OCI-LY7 (cell line): ENCODE data around the gene SLC29A2. TPM values are rescaled to one million over a fixed set of nuclear protein-coding genes. Genes with fewer than 3 reads are reported as not detected.

Experiments used
- BruUV-seq: library from RNA; stranded (reverse); fragments of 400-500 nt; replicated peaks from 2 replicates; lab custom pipeline; 2021; lab: Mats Ljungman, UMichigan
- CTCF ChIA-PET: fragments of 300-600 bp; sonication (Branson Sonifier 250); formaldehyde crosslinking; loops from one replicate; lab custom pipeline; 2022; ENCODE audit warnings: antibody characterized with exemption; ENCODE audit not compliant: unreplicated experiment; lab: Charles Lee
- POLR2A ChIA-PET: fragments of 300-600 bp; sonication (Branson Sonifier 250); formaldehyde crosslinking; loops from one replicate; lab custom pipeline; 2022; ENCODE audit warnings: antibody characterized with exemption; lab: Charles Lee
- DNase-seq: peaks from one replicate; pipeline ENCODE4 v3.0.0-alpha.2; 2015; ENCODE audit warnings: low spot score
- H2AFZ ChIP-seq: fragments of 200-600 bp; sonication (generic), shearing (Covaris generic); 2 replicates; pipeline ENCODE4 v1.6.1; 2014; ENCODE audit warnings: mild to moderate bottlenecking, antibody characterized with exemption, low read length, moderate library complexity
- H3K27ac ChIP-seq: fragments of 200-600 bp; sonication (generic); 2 replicates; pipeline ENCODE4 v1.5.1; 2014; ENCODE audit warnings: mixed run types, low read depth, mild to moderate bottlenecking, moderate library complexity, low read length, inconsistent platforms; ENCODE audit not compliant: poor library complexity, severe bottlenecking
- H3K36me3 ChIP-seq: fragments of 200-600 bp; sonication (generic); 2 replicates; pipeline ENCODE4 v1.6.1; 2014; ENCODE audit warnings: mild to moderate bottlenecking, antibody characterized with exemption, low read length, moderate library complexity, mixed read lengths; ENCODE audit not compliant: insufficient read depth
- H3K4me1 ChIP-seq: fragments of 200-600 bp; sonication (generic); 2 replicates; pipeline ENCODE4 v1.5.1; 2014; ENCODE audit warnings: mild to moderate bottlenecking, low read length; ENCODE audit not compliant: insufficient read depth, poor library complexity, severe bottlenecking
- H3K4me2 ChIP-seq: fragments of 200-600 bp; sonication (generic); 2 replicates; pipeline ENCODE4 v1.6.1; 2014; ENCODE audit warnings: mild to moderate bottlenecking, low read length
- H3K4me3 ChIP-seq: fragments of 200-600 bp; sonication (generic); 2 replicates; pipeline ENCODE4 v1.5.1; 2014; ENCODE audit warnings: mild to moderate bottlenecking, low read depth, low read length; ENCODE audit not compliant: poor library complexity, severe bottlenecking
- H3K79me2 ChIP-seq: fragments of 200-600 bp; sonication (generic); 2 replicates; pipeline ENCODE4 v1.6.1; 2016; ENCODE audit warnings: low read depth, mild to moderate bottlenecking, low read length, moderate library complexity, mixed read lengths; ENCODE audit not compliant: insufficient read depth
- H3K9me2 ChIP-seq: fragments of 200-600 bp; sonication (generic); 2 replicates; pipeline ENCODE4 v1.6.1; 2016; ENCODE audit warnings: mild to moderate bottlenecking, low read length, mixed read lengths; ENCODE audit not compliant: insufficient read depth
- H3K9me3 ChIP-seq: fragments of 200-600 bp; sonication (generic); 2 replicates; pipeline ENCODE4 v1.6.1; 2014; ENCODE audit warnings: mild to moderate bottlenecking, mixed run types, low read length, mixed read lengths
- H4K20me1 ChIP-seq: fragments of 200-600 bp; sonication (generic); 2 replicates; pipeline ENCODE4 v1.6.1; 2014; ENCODE audit warnings: mild to moderate bottlenecking, antibody characterized with exemption, low read length, moderate library complexity, mixed read lengths; ENCODE audit not compliant: insufficient read depth
- EZH2phosphoT487 ChIP-seq: fragments of 200-600 bp; sonication (generic); IDR thresholded peaks from 2 replicates; pipeline ENCODE4 v1.6.1; 2018; ENCODE audit warnings: low read depth, borderline replicate concordance, mild to moderate bottlenecking, mixed run types, antibody characterized with exemption, low read length, moderate library complexity, mixed read lengths
- intact Hi-C: fragments of 100-400 bp; cut with micrococcal nuclease; formaldehyde crosslinking; loops from one replicate; pipeline ENCODE4 v1.10.0; 2022; ENCODE audit not compliant: unreplicated experiment
- total RNA-seq, 2 experiments: library from RNA; depleted of rRNA in 1 of 2; stranded (reverse); fragments of >200 nt in 1 of 2; shearing (Covaris generic) in 1 of 2; gene quantifications; 2 replicates each; pipeline ENCODE4 v1.2.3, GENCODE V29; 2014 to 2022
- TF ChIP-seq, protein P1 (sequence below): fragments of 200-600 bp; sonication (generic); conservative IDR thresholded peaks from 2 replicates; pipeline ENCODE4 v1.5.1; 2014; ENCODE audit warnings: mild to moderate bottlenecking, antibody characterized with exemption, low read length, moderate library complexity, mixed read lengths

The SLC29A2 gene
- total RNA-seq, 2 experiments from 2014 or later: 33.6 to 56.4 TPM

DNA sequence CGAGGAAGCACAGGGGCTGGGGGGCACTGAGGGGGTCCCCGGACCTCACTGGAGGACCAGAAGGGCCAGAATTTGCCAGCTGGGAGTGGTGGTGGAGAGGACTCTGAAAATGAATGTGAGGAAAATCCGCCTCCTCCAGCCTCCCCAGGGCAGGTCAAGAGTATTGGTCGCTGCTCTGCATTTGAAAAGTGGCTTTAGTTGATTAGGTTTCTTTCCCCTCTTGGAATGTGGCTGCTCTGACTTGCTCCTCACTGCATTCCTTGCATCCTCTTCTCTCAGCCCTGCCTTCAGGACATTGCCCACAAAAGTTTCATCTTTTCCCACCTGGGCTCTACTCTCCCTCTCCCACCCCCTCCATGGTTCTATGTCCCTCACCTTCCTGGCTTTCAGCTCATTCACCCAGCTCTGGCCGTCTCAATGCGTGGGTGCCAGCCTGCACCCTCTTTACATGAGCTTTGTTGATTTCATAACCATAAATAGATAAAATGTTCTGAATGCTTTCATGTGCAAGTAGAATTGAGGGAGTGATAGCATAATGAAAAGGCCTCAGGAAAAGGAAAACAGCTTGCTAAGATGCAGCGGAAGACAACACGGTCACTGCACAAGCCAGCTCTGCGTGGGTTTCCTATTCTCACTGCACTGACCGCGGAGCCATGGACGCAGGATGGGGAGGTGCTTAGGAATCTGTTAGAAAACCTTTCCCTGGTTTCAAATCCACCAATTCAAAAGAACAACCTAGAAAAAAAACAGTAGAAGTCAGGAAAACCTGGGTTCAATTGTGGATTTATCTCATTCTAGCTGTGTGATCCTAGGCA, 42.8 kb upstream of the SLC29A2 start:
- BruUV-seq: no TSS peak
- CTCF ChIA-PET: interaction anchor here (0.6 kb wide), 2 partner anchors 14 to 127 kb away, joined by 4 to 6 read pairs; no protein-coding TSS in a partner anchor
- Histone ChIP-seq H3K4me3 (no peak overlapping the region), H2AFZ (no peak overlapping the region), H3K4me2 (no peak overlapping the region), H3K27ac (no peak overlapping the region), H3K9me2 (no peaks in the 10 kb centered on the region), H3K36me3 (no peaks in the 10 kb centered on the region), H3K79me2 (no peaks in the 10 kb centered on the region), H3K4me1 (no peaks in the 10 kb centered on the region), H4K20me1 (no peaks in the 10 kb centered on the region), H3K9me3 (no peaks in the 10 kb centered on the region)
- DNase-seq: no peak
- intact Hi-C loops: no loop called here
- POLR2A ChIA-PET: no interaction called here
- TF ChIP-seq EZH2phosphoT487: no peak
- TF ChIP-seq, protein P1, sequence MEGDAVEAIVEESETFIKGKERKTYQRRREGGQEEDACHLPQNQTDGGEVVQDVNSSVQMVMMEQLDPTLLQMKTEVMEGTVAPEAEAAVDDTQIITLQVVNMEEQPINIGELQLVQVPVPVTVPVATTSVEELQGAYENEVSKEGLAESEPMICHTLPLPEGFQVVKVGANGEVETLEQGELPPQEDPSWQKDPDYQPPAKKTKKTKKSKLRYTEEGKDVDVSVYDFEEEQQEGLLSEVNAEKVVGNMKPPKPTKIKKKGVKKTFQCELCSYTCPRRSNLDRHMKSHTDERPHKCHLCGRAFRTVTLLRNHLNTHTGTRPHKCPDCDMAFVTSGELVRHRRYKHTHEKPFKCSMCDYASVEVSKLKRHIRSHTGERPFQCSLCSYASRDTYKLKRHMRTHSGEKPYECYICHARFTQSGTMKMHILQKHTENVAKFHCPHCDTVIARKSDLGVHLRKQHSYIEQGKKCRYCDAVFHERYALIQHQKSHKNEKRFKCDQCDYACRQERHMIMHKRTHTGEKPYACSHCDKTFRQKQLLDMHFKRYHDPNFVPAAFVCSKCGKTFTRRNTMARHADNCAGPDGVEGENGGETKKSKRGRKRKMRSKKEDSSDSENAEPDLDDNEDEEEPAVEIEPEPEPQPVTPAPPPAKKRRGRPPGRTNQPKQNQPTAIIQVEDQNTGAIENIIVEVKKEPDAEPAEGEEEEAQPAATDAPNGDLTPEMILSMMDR: no peak

- ChIA-PET CTCF (no interaction called here), POLR2A (interaction anchor here (0.6 kb wide), 1 partner anchor 692 kb away, joined by 3 read pairs; no protein-coding TSS in a partner anchor)
- no peak overlapping the region for H3K27ac ChIP-seq
- no peaks in the 10 kb centered on the region for H3K79me2 ChIP-seq
- no peak overlapping the region for H3K4me3 ChIP-seq
- no peaks in the 10 kb centered on the region for H3K9me3 ChIP-seq
- BruUV-seq: no TSS peak
- H3K4me2 ChIP-seq: no peak overlapping the region
- DNase-seq: no peak
- H3K9me2 ChIP-seq: no peaks in the 10 kb centered on the region
- H2AFZ ChIP-seq: no peak overlapping the region
- TF ChIP-seq, protein P1: no peak
- TF ChIP-seq EZH2phosphoT487: no peak
- H4K20me1 ChIP-seq: no peaks in the 10 kb centered on the region
- intact Hi-C loops: no loop called here
- peaks cover 4% of the 10 kb centered on the region for H3K4me1 ChIP-seq
- H3K36me3 ChIP-seq: no peaks in the 10 kb centered on the region
Measured at GRCh38 chr11:66413167-66413566, 41.6 kb upstream of the SLC29A2 start.

DNA sequence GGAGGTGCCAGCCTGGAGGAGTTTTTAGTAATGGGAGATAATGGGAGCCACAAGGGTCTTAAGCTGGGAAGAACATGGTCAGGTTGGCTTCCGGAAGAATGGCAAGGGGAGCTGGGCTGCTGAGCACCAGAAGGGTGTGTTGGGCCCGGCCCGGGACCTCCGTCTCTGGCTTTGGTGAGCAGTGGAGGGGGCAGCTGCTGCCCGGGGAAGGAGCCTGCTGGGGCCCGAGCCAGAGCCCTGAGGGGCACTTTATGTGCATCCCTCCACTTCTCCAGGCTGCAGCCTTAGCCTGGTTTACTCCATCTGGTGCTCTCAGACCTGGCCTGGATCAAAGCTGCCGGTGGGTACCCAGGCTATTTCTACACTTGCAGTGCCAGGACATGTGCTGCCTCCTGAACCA, 40.5 kb upstream of the SLC29A2 start:
- intact Hi-C loops: no loop called here
- Histone ChIP-seq H3K79me2 (no peaks in the 10 kb centered on the region), H3K9me2 (no peaks in the 10 kb centered on the region), H3K4me1 (peaks cover 4% of the 10 kb centered on the region), H3K36me3 (no peaks in the 10 kb centered on the region), H3K9me3 (no peaks in the 10 kb centered on the region), H3K4me2 (no peak overlapping the region), H4K20me1 (no peaks in the 10 kb centered on the region), H2AFZ (no peak overlapping the region), H3K4me3 (no peak overlapping the region), H3K27ac (no peak overlapping the region)
- POLR2A ChIA-PET: interaction anchor here (0.6 kb wide), 1 partner anchor 556 kb away, joined by 4 read pairs; no protein-coding TSS in a partner anchor
- CTCF ChIA-PET: no interaction called here
- TF ChIP-seq, protein P1: no peak
- TF ChIP-seq EZH2phosphoT487: no peak
- no peak for DNase-seq
- BruUV-seq: no TSS peak
